GM23338 (cell line): ENCODE measurements around the gene ZNF74.

Experiments used
- EZH2 ChIP-seq: fragments of 200-600 bp; sonication (generic); IDR thresholded peaks from one replicate; pipeline ENCODE4 v1.8.0; 2017; ENCODE audit warnings: antibody characterized with exemption, mild to moderate bottlenecking, low read depth; ENCODE audit not compliant: unreplicated experiment
- EZH2phosphoT487 ChIP-seq: fragments of 200-600 bp; sonication (generic); IDR thresholded peaks from one replicate; pipeline ENCODE4 v1.8.1; 2018; ENCODE audit warnings: antibody characterized with exemption; ENCODE audit not compliant: unreplicated experiment
- REST ChIP-seq: IDR thresholded peaks from one replicate; pipeline ENCODE4 v1.6.1; 2018; ENCODE audit warnings: antibody characterized with exemption; ENCODE audit not compliant: unreplicated experiment
- ZNF114 ChIP-seq: fragments of 250-450 bp; sonication (Bioruptor Pico); IDR thresholded peaks from 2 replicates; pipeline ENCODE4 v1.5.0; 2020; ENCODE audit warnings: mild to moderate bottlenecking, moderate library complexity
- TF ChIP-seq, protein P1 (sequence below), 2 experiments: fragments of 200-600 bp in 1 of 2; sonication (generic) in 1 of 2; conservative IDR thresholded peaks; 2 replicates each; pipeline versions ENCODE4 v1.5.1 to v1.6.1; 2016 to 2017; ENCODE audit warnings: antibody characterized with exemption in 2 of 2, low read depth in 2 of 2, mild to moderate bottlenecking in 2 of 2, moderate library complexity in 1 of 2

DNA sequence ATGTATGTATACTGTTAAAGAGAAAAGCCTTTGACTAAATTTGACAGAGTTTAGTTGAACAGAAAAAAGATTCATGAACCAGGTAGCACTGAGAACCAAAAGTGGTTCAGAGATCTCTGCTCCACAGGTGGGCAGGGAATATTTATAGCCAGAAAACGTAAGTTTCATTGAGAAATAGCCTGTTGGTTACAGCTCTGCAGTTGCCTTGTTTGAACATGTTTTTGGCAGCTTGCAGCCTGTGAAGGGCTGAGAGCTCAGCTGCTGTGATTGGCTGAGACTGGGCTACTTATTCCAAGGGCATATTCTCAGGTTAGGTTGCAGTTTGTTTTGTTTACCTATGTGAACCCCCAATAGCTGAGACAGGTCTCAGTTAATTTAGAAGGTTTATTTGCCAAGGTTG lies 13.5 kb upstream of the ZNF74 start:
- TF ChIP-seq, protein P1, sequence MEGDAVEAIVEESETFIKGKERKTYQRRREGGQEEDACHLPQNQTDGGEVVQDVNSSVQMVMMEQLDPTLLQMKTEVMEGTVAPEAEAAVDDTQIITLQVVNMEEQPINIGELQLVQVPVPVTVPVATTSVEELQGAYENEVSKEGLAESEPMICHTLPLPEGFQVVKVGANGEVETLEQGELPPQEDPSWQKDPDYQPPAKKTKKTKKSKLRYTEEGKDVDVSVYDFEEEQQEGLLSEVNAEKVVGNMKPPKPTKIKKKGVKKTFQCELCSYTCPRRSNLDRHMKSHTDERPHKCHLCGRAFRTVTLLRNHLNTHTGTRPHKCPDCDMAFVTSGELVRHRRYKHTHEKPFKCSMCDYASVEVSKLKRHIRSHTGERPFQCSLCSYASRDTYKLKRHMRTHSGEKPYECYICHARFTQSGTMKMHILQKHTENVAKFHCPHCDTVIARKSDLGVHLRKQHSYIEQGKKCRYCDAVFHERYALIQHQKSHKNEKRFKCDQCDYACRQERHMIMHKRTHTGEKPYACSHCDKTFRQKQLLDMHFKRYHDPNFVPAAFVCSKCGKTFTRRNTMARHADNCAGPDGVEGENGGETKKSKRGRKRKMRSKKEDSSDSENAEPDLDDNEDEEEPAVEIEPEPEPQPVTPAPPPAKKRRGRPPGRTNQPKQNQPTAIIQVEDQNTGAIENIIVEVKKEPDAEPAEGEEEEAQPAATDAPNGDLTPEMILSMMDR (conservative IDR thresholded peaks at IDR 0.05; ENCODE audit: low read depth in 2 of 2): no peak
- no peak for TF ChIP-seq ZNF114 (CRISPR knock-in tag)
- TF ChIP-seq REST: no peak
- no peak for TF ChIP-seq EZH2phosphoT487
- TF ChIP-seq EZH2: no peak
